H1 (cell line): Measurements from ENCODE around the gene CTSV. TPM values are rescaled to one million over a fixed set of nuclear protein-coding genes. Genes with fewer than 3 reads are reported as not detected.
A peak's percentile ranks its signal among the peaks of the same experiment; 100 is the strongest.
"Not testable (repeated sequence)": the region's sequence is repeated elsewhere in the genome, so short reads cannot be mapped to it uniquely, and the experiment has no call there.

Experiments used
- CTCF ChIA-PET: fragments of 300-600 bp; sonication (Branson Sonifier 250); formaldehyde crosslinking; loops from one replicate; lab custom pipeline; 2021; ENCODE audit not compliant: partially characterized antibody; lab: Charles Lee
- POLR2A ChIA-PET: fragments of 300-600 bp; sonication (Branson Sonifier 250); formaldehyde crosslinking; loops from one replicate; lab custom pipeline; 2021; ENCODE audit warnings: inconsistent platforms; ENCODE audit not compliant: partially characterized antibody; lab: Charles Lee
- DNase-seq, 2 experiments: peaks; one replicate each; pipeline versions ENCODE4 v3.0.0 to v3.0.0-alpha.2; 2010 to 2022; ENCODE audit warnings: low spot score in 2 of 2, low read depth in 1 of 2, mixed read lengths in 1 of 2
- FAIRE-seq: peaks from 2 replicates; lab custom pipeline; 2011; peaks lifted over from hg19 to GRCh38; lab: Jason Lieb, UNC
- H2AFZ ChIP-seq: 2 replicates; pipeline ENCODE4 v1.8.1; 2012; ENCODE audit warnings: low read length, inconsistent platforms
- H2AK5ac ChIP-seq: 2 replicates; pipeline ENCODE4 v1.6.1; 2013; ENCODE audit warnings: low read depth, low read length
- H2BK120ac ChIP-seq: replicated peaks from 2 replicates; pipeline ENCODE3; 2013; ENCODE audit warnings: low read depth, low read length, inconsistent platforms
- H2BK12ac ChIP-seq: 2 replicates; pipeline ENCODE4 v1.6.1; 2013; ENCODE audit warnings: low read depth, low read length
- H2BK15ac ChIP-seq: 2 replicates; pipeline ENCODE4 v1.6.1; 2013; ENCODE audit warnings: low read length
- H2BK20ac ChIP-seq: 2 replicates; pipeline ENCODE4 v1.6.1; 2013; ENCODE audit warnings: low read length
- H2BK5ac ChIP-seq: 2 replicates; pipeline ENCODE4 v1.6.1; 2013; ENCODE audit warnings: low read depth, low read length
- H3K14ac ChIP-seq: 2 replicates; pipeline ENCODE4 v1.6.1; 2013; ENCODE audit warnings: inconsistent platforms; ENCODE audit not compliant: insufficient read length
- H3K18ac ChIP-seq: 2 replicates; pipeline ENCODE4 v1.6.1; 2013; ENCODE audit warnings: low read length; ENCODE audit errors: extremely low read depth
- H3K23ac ChIP-seq: 2 replicates; pipeline ENCODE4 v1.6.1; 2013; ENCODE audit warnings: inconsistent platforms; ENCODE audit not compliant: insufficient read length
- H3K23me2 ChIP-seq: 2 replicates; pipeline ENCODE4 v1.6.1; 2013; ENCODE audit warnings: low read depth, low read length
- H3K27ac ChIP-seq: 2 replicates; pipeline ENCODE4 v1.6.1; 2011; ENCODE audit warnings: low read depth, low read length, inconsistent platforms
- H3K27me3 ChIP-seq, 4 experiments: replicated peaks in 1 of 4; 1 replicate in 1 of 4; 2 replicates in 3 of 4; pipeline versions ENCODE4 v1.6.1 to v1.8.1; 2011 to 2013; ENCODE audit warnings: low read length in 3 of 4, mild to moderate bottlenecking in 3 of 4, inconsistent platforms in 2 of 4, mixed read lengths in 2 of 4, moderate library complexity in 1 of 4; ENCODE audit not compliant: control insufficient read depth in 3 of 4, insufficient read depth in 3 of 4; ENCODE audit errors: extremely low read depth in 1 of 4
- H3K36me3 ChIP-seq, 4 experiments: 2 replicates each; pipeline versions ENCODE4 v1.6.1 to v1.8.1; 2011 to 2013; ENCODE audit warnings: mild to moderate bottlenecking in 4 of 4, low read length in 3 of 4, moderate library complexity in 2 of 4, control low read depth in 1 of 4, inconsistent platforms in 1 of 4; ENCODE audit not compliant: insufficient read depth in 4 of 4, control insufficient read depth in 2 of 4
- H3K4ac ChIP-seq: replicated peaks from 2 replicates; pipeline ENCODE3; 2013; ENCODE audit warnings: low read length, low read depth, mixed read lengths, inconsistent platforms; ENCODE audit not compliant: insufficient read length
- H3K4me1 ChIP-seq, 4 experiments: replicated peaks in 1 of 4; 1 replicate in 1 of 4; 2 replicates in 3 of 4; pipeline versions ENCODE4 v1.6.1 to v1.8.1; 2011 to 2013; ENCODE audit warnings: low read length in 3 of 4, inconsistent platforms in 2 of 4, mixed read lengths in 1 of 4; ENCODE audit not compliant: insufficient read depth in 4 of 4, control insufficient read depth in 3 of 4
- H3K4me2 ChIP-seq, 2 experiments: 2 replicates each; pipeline versions ENCODE4 v1.6.1 to v1.8.1; 2011 to 2013; ENCODE audit warnings: low read depth in 2 of 2, low read length in 2 of 2, control low read depth in 1 of 2, inconsistent platforms in 1 of 2, mild to moderate bottlenecking in 1 of 2; ENCODE audit not compliant: insufficient read depth in 1 of 2
- H3K4me3 ChIP-seq, 4 experiments: fragments of 200-600, 300-600 bp in 1 of 4; sonication (generic), shearing (Covaris generic), sonication (Bioruptor Twin) in 1 of 4; 2 replicates each; pipeline versions ENCODE4 v1.5.1 to v1.8.1; 2011 to 2016; ENCODE audit warnings: low read length in 4 of 4, low read depth in 3 of 4, control low read depth in 2 of 4, inconsistent platforms in 2 of 4, mild to moderate bottlenecking in 2 of 4, mixed read lengths in 1 of 4, moderate library complexity in 1 of 4; ENCODE audit not compliant: insufficient read depth in 2 of 4; ENCODE audit errors: extremely low read depth in 1 of 4
- H3K56ac ChIP-seq: replicated peaks from 2 replicates; pipeline ENCODE3; 2013; ENCODE audit warnings: low read depth, mild to moderate bottlenecking, mixed read lengths, low read length, inconsistent platforms; ENCODE audit not compliant: insufficient read length
- H3K79me1 ChIP-seq: 2 replicates; pipeline ENCODE4 v1.6.1; 2013; ENCODE audit warnings: low read depth, low read length, control low read depth
- H3K79me2 ChIP-seq, 2 experiments: 2 replicates each; pipeline versions ENCODE4 v1.6.1 to v1.8.1; 2012 to 2013; ENCODE audit warnings: low read length in 2 of 2, mild to moderate bottlenecking in 2 of 2, inconsistent platforms in 1 of 2; ENCODE audit not compliant: insufficient read depth in 2 of 2, control insufficient read depth in 1 of 2
- H3K9ac ChIP-seq, 4 experiments: replicated peaks in 1 of 4; 1 replicate in 1 of 4; 2 replicates in 3 of 4; pipeline versions ENCODE4 v1.6.1 to v1.8.1; 2011 to 2013; ENCODE audit warnings: low read depth in 3 of 4, low read length in 3 of 4, control low read depth in 2 of 4, mild to moderate bottlenecking in 2 of 4, moderate library complexity in 2 of 4, inconsistent platforms in 1 of 4; ENCODE audit errors: extremely low read depth in 1 of 4
- H3K9me3 ChIP-seq, 2 experiments: 2 replicates each; pipeline versions ENCODE4 v1.6.1 to v1.8.1; 2012 to 2013; ENCODE audit warnings: mild to moderate bottlenecking in 2 of 2, moderate library complexity in 2 of 2, control low read depth in 1 of 2, inconsistent platforms in 1 of 2, low read depth in 1 of 2, low read length in 1 of 2, mixed read lengths in 1 of 2; ENCODE audit not compliant: insufficient read depth in 2 of 2
- H4K20me1 ChIP-seq, 2 experiments: replicated peaks in 1 of 2; 2 replicates each; pipeline versions ENCODE3 to v1.8.1; 2011 to 2013; ENCODE audit warnings: inconsistent platforms in 2 of 2, low read length in 2 of 2, mild to moderate bottlenecking in 1 of 2; ENCODE audit not compliant: insufficient read depth in 2 of 2, control insufficient read depth in 1 of 2
- H4K5ac ChIP-seq: 2 replicates; pipeline ENCODE4 v1.6.1; 2013; ENCODE audit warnings: low read length, low read depth, mixed read lengths, inconsistent platforms; ENCODE audit not compliant: insufficient read length
- H4K8ac ChIP-seq: 2 replicates; pipeline ENCODE4 v1.8.0; 2013; ENCODE audit warnings: mild to moderate bottlenecking, moderate library complexity, low read length, inconsistent platforms; ENCODE audit not compliant: insufficient read depth; ENCODE audit errors: extremely low read depth
- H4K91ac ChIP-seq: replicated peaks from 2 replicates; pipeline ENCODE3; 2013; ENCODE audit warnings: low read length, mixed read lengths, inconsistent platforms; ENCODE audit not compliant: insufficient read length
- CREB1 ChIP-seq: IDR thresholded peaks from 2 replicates; pipeline ENCODE4 v1.6.1; 2012; ENCODE audit warnings: inconsistent platforms
- KDM4A ChIP-seq: IDR thresholded peaks from one replicate; pipeline ENCODE4 v1.7.1; 2012; ENCODE audit warnings: low read depth, mild to moderate bottlenecking, moderate library complexity, low read length, inconsistent platforms; ENCODE audit not compliant: severe bottlenecking
- PHF8 ChIP-seq: fragments of 200-600 bp; sonication (generic); conservative IDR thresholded peaks from 2 replicates; pipeline ENCODE4 v1.7.1; 2012; ENCODE audit warnings: low read depth, mild to moderate bottlenecking, inconsistent platforms, low read length, moderate library complexity
- POLR2A ChIP-seq, 2 experiments: IDR thresholded peaks; 1 replicate in 1 of 2; 2 replicates in 1 of 2; pipeline ENCODE4 v1.6.1; 2011; ENCODE audit warnings: low read depth in 2 of 2, low read length in 2 of 2, mild to moderate bottlenecking in 2 of 2; ENCODE audit errors: control extremely low read depth in 1 of 2
- POLR2AphosphoS5 ChIP-seq: IDR thresholded peaks from 2 replicates; pipeline ENCODE4 v1.6.1; 2011; ENCODE audit warnings: low read depth, low read length
- SP1 ChIP-seq: IDR thresholded peaks from 2 replicates; pipeline ENCODE4 v1.6.1; 2011; ENCODE audit warnings: low read depth, low read length
- SRF ChIP-seq: IDR thresholded peaks from 2 replicates; pipeline ENCODE4 v1.6.1; 2011; ENCODE audit warnings: mild to moderate bottlenecking, low read depth, low read length, moderate library complexity
- TAF1 ChIP-seq: IDR thresholded peaks from 2 replicates; pipeline ENCODE4 v1.6.1; 2011; ENCODE audit warnings: mild to moderate bottlenecking, low read depth, low read length
- TBP ChIP-seq: IDR thresholded peaks from 2 replicates; pipeline ENCODE4 v1.6.1; 2011; ENCODE audit warnings: low read depth, low read length, improper control_type of control experiment
- WGBS, 2 experiments: shearing (Covaris generic) in 1 of 2; methylation state at CpG; one replicate each; pipeline versions ENCODE4 v1.1.6 to v1.1.7; 2013 to 2015; ENCODE audit warnings: low lambda C conversion rate in 2 of 2, mixed read lengths in 2 of 2, inconsistent platforms in 1 of 2, low coverage in 1 of 2, missing lambda C conversion rate in 1 of 2; ENCODE audit not compliant: insufficient replicate concordance in 2 of 2, insufficient coverage in 1 of 2, insufficient read length in 1 of 2; ENCODE audit errors: extremely low coverage in 1 of 2, missing lambda C conversion rate in 1 of 2; 5-methylcytosine and 5-hydroxymethylcytosine counted together
- polyA plus RNA-seq, 7 experiments: library from polyadenylated mRNA; depleted of rRNA in 3 of 7; stranded (reverse) in 5 of 7; unstranded in 2 of 7; fragments of >200 nt in 5 of 7; fragments of 200-250 nt in 2 of 7; gene quantifications; 1 replicate in 5 of 7; 2 replicates in 1 of 7; 4 replicates in 1 of 7; pipeline versions ENCODE4 v1.2.1 to v1.2.3, GENCODE V29; 2011 to 2013; ENCODE audit warnings: missing spikeins in 2 of 7, mixed read lengths in 2 of 7
- total RNA-seq: library from RNA; stranded (reverse); fragmentation: NEBNext Ultra II Directional; extraction: Animal tissue kit (Norgen Biotek cat#: 25700); gene quantifications from 2 replicates; pipeline ENCODE4 v1.2.1, GENCODE V29; 2021
- TF ChIP-seq, protein P1 (sequence below): IDR thresholded peaks from 2 replicates; pipeline ENCODE4 v1.6.1; 2011; ENCODE audit warnings: low read depth, mild to moderate bottlenecking, low read length; ENCODE audit not compliant: insufficient read depth

Gene CTSV
- total and polyA plus RNA-seq, 2 of the 8 experiments (the other 6 are each of a cell fraction or from before 2014, with no cell fraction given): 91.0 to 114 TPM

- H3K4ac ChIP-seq, H2BK5ac ChIP-seq, H2AFZ ChIP-seq, H3K23ac ChIP-seq, H4K20me1 ChIP-seq, H3K14ac ChIP-seq, H2BK15ac ChIP-seq, H3K18ac ChIP-seq, H2BK12ac ChIP-seq, H3K4me1 ChIP-seq, H4K91ac ChIP-seq, H2BK120ac ChIP-seq, H3K79me1 ChIP-seq, FAIRE-seq, H2AK5ac ChIP-seq, H3K36me3 ChIP-seq, H3K23me2 ChIP-seq, H3K27ac ChIP-seq, H3K56ac ChIP-seq, H3K27me3 ChIP-seq, H3K9me3 ChIP-seq, H2BK20ac ChIP-seq, POLR2A ChIA-PET: not testable (repeated sequence)
- Histone ChIP-seq H3K9ac (peak overlapping the region; percentile 35 to 88 (median 76); a peak in 6 of 7 replicates), H4K8ac (peak overlapping the region; percentile 85; the same call in 1 of the 2 replicates), H3K79me2 (peaks cover 0 to 29% of the 10 kb centered on the region in 2 experiments; a peak in 2 of 4 replicates), H3K4me3 (peak overlapping the region; percentile 52 to 65 (median 55); a peak in 7 of 8 replicates), H3K4me2 (peak overlapping the region; percentile 68 to 77), H4K5ac (peak overlapping the region; percentile 43)
- 3% methylated on average over 41 of the region's 97 CpGs; no CpG with 5 or more reads in 1 of the 2 experiments for WGBS, 2 experiments
- peak in 1 of 2 experiments; percentile 81 for DNase-seq
- CTCF ChIA-PET: interaction anchor here (1.1 kb wide), 1 partner anchor 157 kb away, joined by 4 read pairs; no protein-coding TSS in a partner anchor
- 0 out of 2 replicates have a peak, but pooled peaks have one; percentile 36 for TF ChIP-seq PHF8
- 0 out of 2 replicates have a peak, but pooled peaks have one; percentile 22 for TF ChIP-seq SRF
- TF ChIP-seq, protein P1, sequence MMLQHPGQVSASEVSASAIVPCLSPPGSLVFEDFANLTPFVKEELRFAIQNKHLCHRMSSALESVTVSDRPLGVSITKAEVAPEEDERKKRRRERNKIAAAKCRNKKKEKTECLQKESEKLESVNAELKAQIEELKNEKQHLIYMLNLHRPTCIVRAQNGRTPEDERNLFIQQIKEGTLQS: 0 out of 2 replicates have a peak, but pooled peaks have one; percentile 27
- TF ChIP-seq KDM4A: peak; percentile 47
- TF ChIP-seq TAF1: peak; percentile 64; the same call in 1 of the 2 replicates
- peak; percentile 23; the same call in 1 of the 2 replicates for TF ChIP-seq TBP
- TF ChIP-seq CREB1: peak; percentile 90
- TF ChIP-seq POLR2AphosphoS5: peak; percentile 45; the same call in 1 of the 2 replicates
- peak in 1 of 2 experiments; percentile 56; a peak in 2 of 3 replicates for TF ChIP-seq POLR2A (IDR thresholded peaks at IDR 0.05; ENCODE audit: control extremely low read depth in 1 of 2, low read depth in 2 of 2, low read length in 2 of 2)
- TF ChIP-seq SP1: 0 out of 2 replicates have a peak, but pooled peaks have one; percentile 31
These were observed 25.5 kb downstream of the CTSV start for GRCh38 chr9:97013151-97014132.
